ENCODE data around the gene MRPL11.

MRPL11 gene

GRCh38 chr11:66417000-66417399 is 21.6 kb downstream of the MRPL11 start:
- no peak for TF ChIP-seq EZH2phosphoT487 (IDR thresholded peaks at IDR 0.05; ENCODE audit: low read depth)
- Histone ChIP-seq H2AFZ (ENCODE audit: low read depth, low read length) (no peak overlapping the region), H3K9me3 (ENCODE audit: insufficient read depth, low read length) (no peaks in the 10 kb centered on the region), H3K27me3 (ENCODE audit: low read depth, low read length) (peaks cover 19% of the 10 kb centered on the region), H3K9ac (ENCODE audit: low read length) (no peak overlapping the region), H3K79me2 (ENCODE audit: low read length) (no peaks in the 10 kb centered on the region), H3K4me1 (ENCODE audit: low read length) (0 out of 2 replicates have a peak, but pooled peaks cover 6% of the 10 kb centered on the region), H3K36me3 (replicated peaks; ENCODE audit: low read depth, low read length) (no peaks in the 10 kb centered on the region), H3K4me3 (ENCODE audit: low read length) (no peak overlapping the region), H4K20me1 (ENCODE audit: insufficient read depth, low read length) (peaks cover 42% of the 10 kb centered on the region), H3K27ac (ENCODE audit: low read length) (no peak overlapping the region), H3K4me2 (ENCODE audit: low read length) (no peak overlapping the region)

DNA sequence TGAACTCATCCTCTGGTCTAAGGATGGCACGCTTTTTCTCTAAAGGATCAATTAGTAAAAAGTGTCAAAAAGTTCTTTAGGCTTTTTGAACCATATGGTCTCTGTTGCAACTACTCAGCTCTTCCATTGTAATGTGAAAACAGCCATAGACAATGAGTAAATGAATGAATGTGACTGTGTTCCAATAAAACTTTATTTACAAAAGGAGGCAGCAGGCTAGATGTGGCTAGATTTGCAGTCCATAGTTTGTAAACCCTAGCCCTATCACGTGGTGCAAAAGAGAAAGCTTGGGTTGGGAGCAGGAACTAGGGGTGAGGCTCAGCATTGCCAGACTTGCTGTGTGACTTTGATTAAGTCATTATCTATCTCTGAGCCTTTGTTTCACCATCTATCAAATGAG is 23.2 kb downstream of the MRPL11 start:
- peaks cover 19% of the 10 kb centered on the region for H3K27me3 ChIP-seq (ENCODE audit: low read depth, low read length)
- no peak overlapping the region for H3K27ac ChIP-seq (ENCODE audit: low read length)
- H3K9ac ChIP-seq (ENCODE audit: low read length): no peak overlapping the region

GRCh38 chr11:66414120-66414934 is 24.3 kb downstream of the MRPL11 start:
- Histone ChIP-seq H3K9ac (ENCODE audit: low read length) (no peak overlapping the region), H3K4me3 (ENCODE audit: low read length) (no peak overlapping the region), H3K79me2 (ENCODE audit: low read length) (no peaks in the 10 kb centered on the region), H3K4me1 (ENCODE audit: low read length) (peaks cover 8% of the 10 kb centered on the region), H3K27ac (ENCODE audit: low read length) (no peak overlapping the region), H3K36me3 (replicated peaks; ENCODE audit: low read depth, low read length) (no peaks in the 10 kb centered on the region), H3K27me3 (ENCODE audit: low read depth, low read length) (peaks cover 19% of the 10 kb centered on the region), H3K9me3 (ENCODE audit: insufficient read depth, low read length) (no peaks in the 10 kb centered on the region), H4K20me1 (ENCODE audit: insufficient read depth, low read length) (peaks cover 28% of the 10 kb centered on the region), H3K4me2 (ENCODE audit: low read length) (no peak overlapping the region), H2AFZ (ENCODE audit: low read depth, low read length) (no peak overlapping the region)
- TF ChIP-seq CTCF (IDR thresholded peaks at IDR 0.05; ENCODE audit: low read depth, low read length) (no peak), EZH2phosphoT487 (IDR thresholded peaks at IDR 0.05; ENCODE audit: low read depth) (no peak)

More for the DNA sequence above, 23.2 kb downstream of the MRPL11 start:
- Histone ChIP-seq H3K9me3 (ENCODE audit: insufficient read depth, low read length) (no peaks in the 10 kb centered on the region), H4K20me1 (ENCODE audit: insufficient read depth, low read length) (peaks cover 31% of the 10 kb centered on the region), H3K79me2 (ENCODE audit: low read length) (no peaks in the 10 kb centered on the region), H3K36me3 (replicated peaks; ENCODE audit: low read depth, low read length) (no peaks in the 10 kb centered on the region), H3K4me3 (ENCODE audit: low read length) (no peak overlapping the region), H2AFZ (ENCODE audit: low read depth, low read length) (no peak overlapping the region), H3K4me1 (ENCODE audit: low read length) (0 out of 2 replicates have a peak, but pooled peaks cover 6% of the 10 kb centered on the region), H3K4me2 (ENCODE audit: low read length) (no peak overlapping the region)
- TF ChIP-seq CTCF (IDR thresholded peaks at IDR 0.05; ENCODE audit: low read depth, low read length): no peak

GRCh38 chr11:66413167-66413566 is 25.5 kb downstream of the MRPL11 start:
- Histone ChIP-seq H3K27me3 (ENCODE audit: low read depth, low read length) (peaks cover 19% of the 10 kb centered on the region), H3K9ac (ENCODE audit: low read length) (no peak overlapping the region)

More at GRCh38 chr11:66413167-66413566, 25.5 kb downstream of the MRPL11 start:
- no peak overlapping the region for H3K4me2 ChIP-seq (ENCODE audit: low read length)
- H2AFZ ChIP-seq (ENCODE audit: low read depth, low read length): no peak overlapping the region
- H3K79me2 ChIP-seq (ENCODE audit: low read length): no peaks in the 10 kb centered on the region
- no peak overlapping the region for H3K27ac ChIP-seq (ENCODE audit: low read length)
- H3K9me3 ChIP-seq (ENCODE audit: insufficient read depth, low read length): no peaks in the 10 kb centered on the region
- peaks cover 8% of the 10 kb centered on the region for H3K4me1 ChIP-seq (ENCODE audit: low read length)
- peaks cover 18% of the 10 kb centered on the region for H4K20me1 ChIP-seq (ENCODE audit: insufficient read depth, low read length)
- no peaks in the 10 kb centered on the region for H3K36me3 ChIP-seq (replicated peaks; ENCODE audit: low read depth, low read length)
- no peak overlapping the region for H3K4me3 ChIP-seq (ENCODE audit: low read length)
- no peak for TF ChIP-seq EZH2phosphoT487 (IDR thresholded peaks at IDR 0.05; ENCODE audit: low read depth)
- TF ChIP-seq CTCF (IDR thresholded peaks at IDR 0.05; ENCODE audit: low read depth, low read length): no peak
